AG04450 (cell line): ENCODE results near the gene SORCS3. TPM values are rescaled to one million over a fixed set of nuclear protein-coding genes. Genes with fewer than 3 reads are reported as not detected.

Experiments used
- CTCF ChIA-PET: fragments of 300-600, 350-600 bp; formaldehyde crosslinking; extraction: SDS; loops from one replicate; lab custom pipeline; 2022; ENCODE audit warnings: antibody characterized with exemption, inconsistent platforms; lab: Charles Lee
- POLR2A ChIA-PET: fragments of 350-600 bp; formaldehyde crosslinking; extraction: SDS; loops from one replicate; lab custom pipeline; 2021; ENCODE audit warnings: antibody characterized with exemption, inconsistent platforms; lab: Yijun Ruan, JAX
- DNase-seq: peaks from one replicate; pipeline ENCODE4 v3.0.0-alpha.2; 2011; ENCODE audit warnings: low read depth, low spot score
- H3K27ac ChIP-seq: one replicate; pipeline ENCODE4 v1.5.1; 2012; ENCODE audit warnings: low read depth, low read length, control low read depth
- H3K27me3 ChIP-seq: one replicate; pipeline ENCODE4 v1.6.0; 2012; ENCODE audit warnings: low read length; ENCODE audit not compliant: control insufficient read depth, insufficient read depth
- H3K4me3 ChIP-seq: 2 replicates; pipeline ENCODE4 v1.5.1; 2011; ENCODE audit warnings: mild to moderate bottlenecking, low read depth, low read length, control low read depth
- H3K9me3 ChIP-seq: 2 replicates; pipeline ENCODE4 v1.5.1; 2012; ENCODE audit warnings: low read length; ENCODE audit not compliant: control insufficient read depth, insufficient read depth
- CTCF ChIP-seq: IDR thresholded peaks from 2 replicates; pipeline ENCODE4 v1.5.1; 2011; ENCODE audit warnings: low read depth, low read length, control low read depth, inconsistent platforms
- polyA plus RNA-seq: library from polyadenylated mRNA; depleted of rRNA; stranded (reverse); fragments of >200 nt; gene quantifications from 2 replicates; pipeline ENCODE4 v1.2.3, GENCODE V29; 2011

The SORCS3 gene
- polyA plus RNA-seq, 1 experiment: not detected

- no peak for DNase-seq
- ChIA-PET POLR2A (no interaction called here), CTCF (no interaction called here)
- Histone ChIP-seq H3K9me3 (peaks cover 7% of the 10 kb centered on the region), H3K27me3 (no peaks in the 10 kb centered on the region), H3K4me3 (no peak overlapping the region), H3K27ac (no peak overlapping the region)
- TF ChIP-seq CTCF: no peak
Measured at GRCh38 chr10:104806801-104807200, 165.7 kb downstream of the SORCS3 start.

GRCh38 chr10:104807581-104808310, 166.7 kb downstream of the SORCS3 start:
- ChIA-PET POLR2A (no interaction called here), CTCF (no interaction called here)
- Histone ChIP-seq H3K9me3 (peaks cover 10% of the 10 kb centered on the region), H3K27me3 (no peaks in the 10 kb centered on the region), H3K4me3 (no peak overlapping the region), H3K27ac (no peak overlapping the region)
- TF ChIP-seq CTCF: no peak
- DNase-seq: no peak

- no peak for TF ChIP-seq CTCF
- H3K4me3 ChIP-seq: no peak overlapping the region
- DNase-seq: no peak
- ChIA-PET POLR2A (no interaction called here), CTCF (no interaction called here)
- H3K9me3 ChIP-seq: peaks cover 9% of the 10 kb centered on the region
- no peaks in the 10 kb centered on the region for H3K27me3 ChIP-seq
- no peak overlapping the region for H3K27ac ChIP-seq
Measured at GRCh38 chr10:104809288-104810090, 168.4 kb downstream of the SORCS3 start.

DNA sequence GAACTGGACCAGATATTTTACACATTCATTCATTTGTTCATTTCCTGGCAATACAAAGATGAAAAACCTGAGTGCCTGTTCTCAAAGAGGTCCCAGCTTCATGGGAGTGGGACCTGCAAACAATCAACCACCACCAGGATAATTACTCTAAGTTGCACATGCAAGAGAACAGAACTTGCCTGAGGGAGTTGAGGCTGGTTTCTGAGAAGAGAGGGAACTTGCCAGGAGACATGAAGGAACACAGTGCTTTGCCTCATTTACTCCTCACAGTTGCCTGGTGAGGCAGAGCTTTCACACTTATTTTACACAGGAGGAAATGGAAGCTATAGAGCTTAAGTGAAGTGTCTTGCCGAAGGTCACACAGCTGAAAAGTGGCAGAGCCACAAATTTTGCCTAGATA, 170.1 kb downstream of the SORCS3 start:
- Histone ChIP-seq H3K27ac (no peak overlapping the region), H3K4me3 (no peak overlapping the region), H3K27me3 (no peaks in the 10 kb centered on the region), H3K9me3 (peaks cover 9% of the 10 kb centered on the region)
- POLR2A ChIA-PET: no interaction called here
- no peak for TF ChIP-seq CTCF
- CTCF ChIA-PET: no interaction called here
- DNase-seq: no peak

GRCh38 chr10:104816501-104816900, 175.4 kb downstream of the SORCS3 start:
- POLR2A ChIA-PET: interaction anchor here (0.6 kb wide), 1 partner anchor 1072 kb away, joined by 17 read pairs; no protein-coding TSS in a partner anchor

More at GRCh38 chr10:104816501-104816900, 175.4 kb downstream of the SORCS3 start:
- Histone ChIP-seq H3K4me3 (no peak overlapping the region), H3K27me3 (no peaks in the 10 kb centered on the region), H3K9me3 (peaks cover 15% of the 10 kb centered on the region), H3K27ac (no peak overlapping the region)
- no peak for TF ChIP-seq CTCF
- CTCF ChIA-PET: no interaction called here
- no peak for DNase-seq
